Measurements from ENCODE around the gene SMYD1.

- TF ChIP-seq CTCF (IDR thresholded peaks at IDR 0.05) (no peak), POLR2A (IDR thresholded peaks at IDR 0.05) (no peak), POLR2AphosphoS5 (IDR thresholded peaks at IDR 0.05) (no peak), EP300 (IDR thresholded peaks at IDR 0.05) (no peak)
Observed at GRCh38 chr2:88128654-88129312, 61.2 kb downstream of the SMYD1 start.
